Spleen (tissue), 11 donors: Measurements from ENCODE around the gene GP5. TPM values are rescaled to one million over a fixed set of nuclear protein-coding genes. Genes with fewer than 3 reads are reported as not detected.

Experiments
- DNase-seq: peaks from one replicate; pipeline ENCODE4 v3.0.0-alpha.2; 2020
- H3K27ac ChIP-seq, 8 donors: fragments of 200-600 bp; sonication (generic) in 7 of 8; 1 replicate in 4 of 8; 2 replicates in 4 of 8; pipeline versions ENCODE4 v1.5.0 to v1.8.0; 2016 to 2021; ENCODE audit warnings: inconsistent platforms in 4 of 8, mild to moderate bottlenecking in 4 of 8, moderate library complexity in 1 of 8
- H3K27me3 ChIP-seq, 7 donors: fragments of 200-600 bp; sonication (generic) in 6 of 7; replicated peaks in 1 of 7; 1 replicate in 4 of 7; 2 replicates in 3 of 7; pipeline versions ENCODE4 v1.5.0 to v1.8.0; 2016 to 2021; ENCODE audit warnings: inconsistent platforms in 3 of 7, mild to moderate bottlenecking in 1 of 7
- H3K36me3 ChIP-seq, 6 donors: fragments of 200-600 bp; sonication (generic) in 5 of 6; 1 replicate in 4 of 6; 2 replicates in 2 of 6; pipeline versions ENCODE4 v1.5.0 to v1.8.0; 2016 to 2021; ENCODE audit warnings: inconsistent platforms in 2 of 6
- H3K4me1 ChIP-seq, 6 donors: fragments of 200-600 bp; sonication (generic) in 5 of 6; 1 replicate in 3 of 6; 2 replicates in 3 of 6; pipeline versions ENCODE4 v1.5.0 to v1.8.0; 2016 to 2021; ENCODE audit warnings: inconsistent platforms in 3 of 6
- H3K4me3 ChIP-seq, 8 donors: fragments of 200-600 bp; sonication (generic) in 7 of 8; 1 replicate in 4 of 8; 2 replicates in 4 of 8; pipeline versions ENCODE4 v1.5.0 to v1.8.0; 2016 to 2021; ENCODE audit warnings: inconsistent platforms in 4 of 8, mild to moderate bottlenecking in 4 of 8, moderate library complexity in 2 of 8
- H3K9me3 ChIP-seq, 8 donors: fragments of 200-600 bp; sonication (generic) in 7 of 8; 1 replicate in 4 of 8; 2 replicates in 4 of 8; pipeline versions ENCODE4 v1.5.0 to v1.8.0; 2016 to 2021; ENCODE audit warnings: inconsistent platforms in 4 of 8
- POLR2A ChIP-seq, 3 donors: fragments of 450-650 bp; IDR thresholded peaks; one replicate each; pipeline ENCODE4 v1.5.1; 2017; ENCODE audit warnings: antibody characterized with exemption in 3 of 3, mild to moderate bottlenecking in 1 of 3
- POLR2AphosphoS5 ChIP-seq, 3 donors: sonication (generic); formaldehyde crosslinking; IDR thresholded peaks; one replicate each; pipeline ENCODE4 v1.5.1; 2017; ENCODE audit warnings: antibody characterized with exemption in 3 of 3
- WGBS, 5 donors: extraction: QIAGEN DNeasy Blood & Tissue Kit in 3 of 5; methylation state at CpG; one replicate each; pipeline versions ENCODE4 v1.1.5 to v1.1.7; 2013 to 2018; 5-methylcytosine and 5-hydroxymethylcytosine counted together
- intact Hi-C: fragments of 100-400 bp; cut with DNase I; formaldehyde crosslinking; loops from one replicate; pipeline ENCODE4 v1.15.0; 2023; ENCODE audit warnings: low total_unique reads
- polyA plus RNA-seq, 3 donors: library from polyadenylated mRNA; stranded (reverse); fragments of 200-250 nt; gene quantifications; one replicate each; pipeline ENCODE4 v1.2.1, GENCODE V29; 2013
- total RNA-seq, 7 donors: library from RNA; depleted of rRNA in 3 of 7; stranded (reverse); fragments of >200 nt in 3 of 7; fragmentation: NEBNext Ultra II Directional in 4 of 7; extraction: Animal tissue kit (Norgen Biotek cat#: 25700) in 4 of 7; gene quantifications; one replicate each; pipeline versions ENCODE4 v1.1.0 to v1.2.1, GENCODE V29; 2016 to 2021
- TF ChIP-seq, protein P1 (sequence below), 11 experiments: fragments of 200-600 bp in 7 of 11; fragments of 450-650 bp in 4 of 11; sonication (generic) in 4 of 11; IDR thresholded peaks in 8 of 11; conservative IDR thresholded peaks in 3 of 11; 1 replicate in 7 of 11; 2 replicates in 4 of 11; pipeline versions ENCODE4 v1.4.0 to v1.8.0; 2016 to 2021; ENCODE audit warnings: antibody characterized with exemption in 11 of 11, inconsistent platforms in 4 of 11, mild to moderate bottlenecking in 1 of 11
- donor health status: healthy with polysubstance abuse.
- donor health status: DM: no; HTN: no; CAD: no; lungs with moderate emphysema.
- donor health status: DM: no; HTN: no; CAD: no.
- donor health status: Bipolar disorder and iron deficiency.
- donor health status: healthy.
- donor health status: DM: no; HTN: no; CAD: no.
- donor health status: DM: yes; HTN: yes; CAD: no.

The GP5 gene
- total and polyA plus RNA-seq, 10 donors = 0.15 to 1.8 (median 0.55) TPM

DNA sequence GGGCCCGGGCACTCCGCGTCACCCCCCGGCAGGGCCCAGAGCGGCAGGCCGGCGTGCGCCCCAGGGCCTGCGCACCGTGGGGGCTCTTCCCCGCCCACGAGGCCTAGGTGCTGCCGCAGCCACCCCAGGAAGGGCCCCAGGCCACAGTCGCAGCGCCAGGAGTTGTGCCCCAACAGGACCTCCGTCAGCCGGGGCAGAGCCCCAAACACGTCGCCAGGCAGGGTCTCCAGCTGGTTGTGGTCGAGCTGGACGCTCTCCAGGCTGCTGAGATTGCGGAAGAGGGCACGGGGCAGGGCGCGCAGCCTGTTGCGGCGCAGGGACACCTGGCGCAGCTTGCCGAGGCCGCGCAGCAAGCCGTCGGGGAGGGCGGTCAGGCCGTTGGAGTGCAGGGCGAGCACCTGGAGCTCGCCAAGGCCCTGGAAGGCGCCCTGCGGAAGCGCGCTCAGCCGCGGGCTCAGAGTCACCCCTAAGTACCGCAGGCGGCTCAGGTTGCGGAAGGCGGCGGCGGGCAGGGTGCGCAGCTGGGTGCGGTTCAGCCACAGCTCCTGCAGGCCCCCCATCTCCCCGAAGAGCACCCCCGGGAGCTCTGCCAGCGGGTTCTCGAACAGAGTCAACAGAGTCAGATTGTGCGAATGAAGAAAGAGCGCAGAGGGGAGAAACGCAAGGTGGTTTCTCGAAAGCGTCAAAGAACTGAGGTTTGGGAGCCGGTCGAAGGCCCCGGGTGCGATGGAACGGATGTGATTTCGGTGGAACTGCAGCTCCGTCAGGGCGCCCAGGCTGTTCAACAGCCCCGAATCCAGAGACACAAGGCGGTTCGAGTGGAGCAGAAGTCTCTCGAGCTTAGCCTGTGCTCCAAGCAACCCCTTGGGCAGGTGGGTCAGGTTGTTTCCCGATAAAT, 2.0 kb downstream of the GP5 start:
- Histone ChIP-seq H3K4me3 (peak overlapping the region; percentile 24 to 68 (median 31)), H3K27ac (peak overlapping the region in 7 of 8 donors; percentile 47 to 70 (median 63)), H3K4me1 (peaks cover 15 to 48% (median 33%) of the 10 kb centered on the region in 6 donors), H3K36me3 (no peaks in the 10 kb centered on the region), H3K9me3 (no peaks in the 10 kb centered on the region), H3K27me3 (peaks cover 0 to 55% (median 23%) of the 10 kb centered on the region in 7 donors)
- DNase-seq = peak; percentile 72
- intact Hi-C loops = no loop called here
- WGBS, 5 donors = 10 to 20% (median 12%) methylated on average over 34 to 73 of the region's 73 CpGs
- TF ChIP-seq, protein P1, sequence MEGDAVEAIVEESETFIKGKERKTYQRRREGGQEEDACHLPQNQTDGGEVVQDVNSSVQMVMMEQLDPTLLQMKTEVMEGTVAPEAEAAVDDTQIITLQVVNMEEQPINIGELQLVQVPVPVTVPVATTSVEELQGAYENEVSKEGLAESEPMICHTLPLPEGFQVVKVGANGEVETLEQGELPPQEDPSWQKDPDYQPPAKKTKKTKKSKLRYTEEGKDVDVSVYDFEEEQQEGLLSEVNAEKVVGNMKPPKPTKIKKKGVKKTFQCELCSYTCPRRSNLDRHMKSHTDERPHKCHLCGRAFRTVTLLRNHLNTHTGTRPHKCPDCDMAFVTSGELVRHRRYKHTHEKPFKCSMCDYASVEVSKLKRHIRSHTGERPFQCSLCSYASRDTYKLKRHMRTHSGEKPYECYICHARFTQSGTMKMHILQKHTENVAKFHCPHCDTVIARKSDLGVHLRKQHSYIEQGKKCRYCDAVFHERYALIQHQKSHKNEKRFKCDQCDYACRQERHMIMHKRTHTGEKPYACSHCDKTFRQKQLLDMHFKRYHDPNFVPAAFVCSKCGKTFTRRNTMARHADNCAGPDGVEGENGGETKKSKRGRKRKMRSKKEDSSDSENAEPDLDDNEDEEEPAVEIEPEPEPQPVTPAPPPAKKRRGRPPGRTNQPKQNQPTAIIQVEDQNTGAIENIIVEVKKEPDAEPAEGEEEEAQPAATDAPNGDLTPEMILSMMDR (IDR thresholded peaks at IDR 0.05 in 8 of 11, conservative IDR thresholded peaks at IDR 0.05 in 3 of 11) = no peak
- peak in 1 of 3 donors; percentile 7 for TF ChIP-seq POLR2AphosphoS5 (IDR thresholded peaks at IDR 0.05)

GRCh38 chr3:194396539-194396858, 2.6 kb downstream of the GP5 start:
- H3K27ac ChIP-seq = peak overlapping the region in 7 of 8 donors; percentile 47 to 70 (median 63)
- peaks cover 0 to under 1% (median 0%) of the 10 kb centered on the region in 8 donors for H3K9me3 ChIP-seq
- H3K27me3 ChIP-seq = peaks cover 0 to 55% (median 23%) of the 10 kb centered on the region in 7 donors
- H3K4me3 ChIP-seq = peak overlapping the region in 7 of 8 donors; percentile 28 to 68 (median 31)
- 11 to 15% (median 13%) methylated on average over 11 to 13 of the region's 13 CpGs for WGBS, 5 donors
- H3K36me3 ChIP-seq = no peaks in the 10 kb centered on the region
- peaks cover 15 to 48% (median 33%) of the 10 kb centered on the region in 6 donors for H3K4me1 ChIP-seq
- DNase-seq = no peak
- intact Hi-C loops = no loop called here
- TF ChIP-seq, protein P1 (IDR thresholded peaks at IDR 0.05 in 8 of 11, conservative IDR thresholded peaks at IDR 0.05 in 3 of 11) = no peak
- TF ChIP-seq POLR2A (IDR thresholded peaks at IDR 0.05) (no peak), POLR2AphosphoS5 (IDR thresholded peaks at IDR 0.05) (no peak)

- 39 to 48% (median 45%) methylated on average over 26 of the region's 26 CpGs for WGBS, 5 donors
- intact Hi-C loops = no loop called here
- no peaks in the 10 kb centered on the region for H3K36me3 ChIP-seq
- H3K4me1 ChIP-seq = peaks cover 15 to 48% (median 33%) of the 10 kb centered on the region in 6 donors
- peak overlapping the region in 5 of 8 donors; percentile 28 to 68 (median 33) for H3K4me3 ChIP-seq
- peak; percentile 78 for DNase-seq
- peaks cover 0 to 55% (median 23%) of the 10 kb centered on the region in 7 donors for H3K27me3 ChIP-seq
- TF ChIP-seq, protein P1 (IDR thresholded peaks at IDR 0.05 in 8 of 11, conservative IDR thresholded peaks at IDR 0.05 in 3 of 11) = no peak
- TF ChIP-seq POLR2A (IDR thresholded peaks at IDR 0.05) (no peak), POLR2AphosphoS5 (IDR thresholded peaks at IDR 0.05) (peak; percentile 14 to 72 (median 58))
- H3K27ac ChIP-seq = peak overlapping the region in 6 of 8 donors; percentile 42 to 70 (median 61)
- peaks cover 0 to 6% (median 2%) of the 10 kb centered on the region in 8 donors for H3K9me3 ChIP-seq
Observed at GRCh38 chr3:194395778-194396538, 3.1 kb downstream of the GP5 start.
